ENCODE measurements around the gene CELSR1.
"Not testable (repeated sequence)": the region's sequence is repeated elsewhere in the genome, so short reads cannot be mapped to it uniquely, and the experiment has no call there.

Gene CELSR1

GRCh38 chr22:46478083-46478551 is 59.3 kb downstream of the CELSR1 start:
- no peak for DNase-seq

- no peak for DNase-seq
Measured at GRCh38 chr22:46476547-46476941, 60.9 kb downstream of the CELSR1 start.

- DNase-seq, result no peak
Measured at GRCh38 chr22:46473896-46474557, 63.4 kb downstream of the CELSR1 start.

- DNase-seq, result no peak
Measured at GRCh38 chr22:46473021-46473779, 64.2 kb downstream of the CELSR1 start.

GRCh38 chr22:46472722-46473016 is 64.8 kb downstream of the CELSR1 start:
- DNase-seq, result no peak

GRCh38 chr22:46471901-46472721 is 65.3 kb downstream of the CELSR1 start:
- DNase-seq, result no peak

GRCh38 chr22:46471330-46471729 is 66.1 kb downstream of the CELSR1 start:
- DNase-seq, result not testable (repeated sequence)

GRCh38 chr22:46469711-46470110 is 67.7 kb downstream of the CELSR1 start:
- no peak for DNase-seq

- DNase-seq, result no peak
Measured at GRCh38 chr22:46467006-46467405, 70.4 kb downstream of the CELSR1 start.

GRCh38 chr22:46466255-46466676 is 71.2 kb downstream of the CELSR1 start:
- DNase-seq, result no peak

- DNase-seq, result no peak
Measured at GRCh38 chr22:46465793-46466192, 71.6 kb downstream of the CELSR1 start.

GRCh38 chr22:46465345-46465720 is 72.1 kb downstream of the CELSR1 start:
- no peak for DNase-seq

GRCh38 chr22:46464701-46465344 is 72.6 kb downstream of the CELSR1 start:
- DNase-seq, result no peak

- DNase-seq, result no peak
Measured at GRCh38 chr22:46464296-46464695, 73.1 kb downstream of the CELSR1 start.

GRCh38 chr22:46463435-46464227 is 73.8 kb downstream of the CELSR1 start:
- DNase-seq, result no peak

GRCh38 chr22:46462726-46463371 is 74.6 kb downstream of the CELSR1 start:
- DNase-seq, result no peak

- no peak for DNase-seq
Measured at GRCh38 chr22:46461566-46462180, 75.7 kb downstream of the CELSR1 start.

GRCh38 chr22:46460857-46461256 is 76.6 kb downstream of the CELSR1 start:
- DNase-seq, result no peak

GRCh38 chr22:46459347-46460065 is 77.9 kb downstream of the CELSR1 start:
- DNase-seq, result no peak

- DNase-seq, result no peak
Measured at GRCh38 chr22:46458525-46458924, 78.9 kb downstream of the CELSR1 start.

Data from KG1 (cell line).